ENCODE data around the gene GKN2.
A peak's percentile ranks its signal among the peaks of the same experiment; 100 is the strongest.
"Not testable (repeated sequence)": the region's sequence is repeated elsewhere in the genome, so short reads cannot be mapped to it uniquely, and the experiment has no call there.

Gene GKN2

DNA sequence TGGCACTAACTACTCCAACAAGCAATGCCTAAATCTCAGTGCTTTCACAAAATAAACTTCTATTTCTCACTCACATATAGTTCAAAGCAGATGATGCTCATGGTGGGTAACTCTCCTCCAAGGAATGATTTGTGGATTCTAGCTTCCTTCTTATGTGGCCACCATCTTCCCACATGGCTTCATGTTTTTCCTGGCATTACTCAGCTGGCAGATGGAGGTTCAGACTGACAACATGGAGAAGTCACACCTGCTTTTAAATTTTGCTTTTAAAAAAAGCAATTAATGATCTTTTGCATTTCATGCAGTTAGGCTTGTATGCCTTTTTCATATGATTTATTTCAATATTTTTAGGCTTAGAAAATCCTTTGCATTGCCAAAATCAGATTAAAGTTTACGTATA lies 6.3 kb upstream of the GKN2 start:
- no peak for DNase-seq

DNA sequence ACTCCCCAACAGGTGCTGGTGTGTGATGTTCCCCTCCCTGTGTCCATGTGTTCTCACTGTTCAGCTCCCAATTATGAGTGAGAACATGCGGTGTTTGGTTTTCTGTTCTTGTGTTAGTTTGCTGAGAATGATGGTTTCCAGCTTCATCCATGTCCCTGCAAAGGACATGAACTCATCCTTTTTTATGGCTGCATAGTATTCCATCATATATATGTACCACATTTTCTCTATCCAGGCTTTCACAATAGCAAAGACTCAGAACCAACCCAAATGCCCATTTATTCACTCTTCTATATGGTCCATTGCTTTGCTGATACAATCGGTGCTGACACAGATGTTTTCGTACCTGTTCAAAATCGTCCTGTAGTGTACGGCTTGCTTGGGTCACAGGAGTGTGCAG lies 2.7 kb upstream of the GKN2 start:
- DNase-seq: not testable (repeated sequence)

GRCh38 chr2:68951899-68952298 lies 794 bp downstream of the GKN2 start:
- DNase-seq: no peak

- DNase-seq: no peak
These were observed 4.0 kb downstream of the GKN2 start for GRCh38 chr2:68948710-68949109.

DNA sequence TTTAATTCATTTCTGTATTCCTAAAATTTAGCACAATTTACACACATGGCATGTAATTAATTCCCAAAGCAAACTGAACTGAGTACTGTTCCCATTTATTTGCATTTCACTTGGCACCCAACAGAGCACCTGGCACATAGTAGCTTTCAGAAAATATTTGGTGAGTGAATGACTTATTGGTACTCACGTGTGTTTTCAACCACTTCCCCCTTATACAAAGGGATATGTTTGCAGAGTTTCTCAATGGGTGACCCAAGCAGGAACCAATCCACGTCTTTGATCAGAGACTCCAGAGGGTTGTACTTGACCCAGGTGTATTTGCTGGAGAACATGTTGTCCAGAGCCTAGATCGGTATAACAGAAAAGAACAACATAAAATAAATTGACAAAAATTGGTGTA lies 6.6 kb downstream of the GKN2 start:
- DNase-seq: no peak

GRCh38 chr2:68943581-68944568 lies 8.8 kb downstream of the GKN2 start:
- DNase-seq: peak; percentile 39

GRCh38 chr2:68942827-68943226 lies 9.9 kb downstream of the GKN2 start:
- no peak for DNase-seq

DNA sequence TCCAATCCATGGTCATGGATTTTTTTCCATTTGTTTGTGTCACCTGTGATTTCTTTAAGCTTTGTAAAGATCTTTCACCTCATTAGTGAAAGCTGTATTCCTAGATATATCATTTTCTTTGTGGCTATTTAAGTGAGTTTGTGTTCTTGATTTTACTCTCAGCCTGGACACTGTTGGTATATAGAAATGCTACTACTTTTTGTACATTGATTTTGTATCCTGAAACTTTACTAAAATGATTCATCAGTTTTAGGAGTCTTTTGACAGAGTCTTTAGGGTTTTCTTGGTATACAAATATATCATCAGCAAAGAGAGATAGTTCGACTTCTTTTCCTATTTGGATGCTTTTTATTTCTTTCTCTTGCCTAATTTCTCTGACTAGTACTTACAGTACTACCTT lies 12.3 kb downstream of the GKN2 start:
- DNase-seq: no peak

DNA sequence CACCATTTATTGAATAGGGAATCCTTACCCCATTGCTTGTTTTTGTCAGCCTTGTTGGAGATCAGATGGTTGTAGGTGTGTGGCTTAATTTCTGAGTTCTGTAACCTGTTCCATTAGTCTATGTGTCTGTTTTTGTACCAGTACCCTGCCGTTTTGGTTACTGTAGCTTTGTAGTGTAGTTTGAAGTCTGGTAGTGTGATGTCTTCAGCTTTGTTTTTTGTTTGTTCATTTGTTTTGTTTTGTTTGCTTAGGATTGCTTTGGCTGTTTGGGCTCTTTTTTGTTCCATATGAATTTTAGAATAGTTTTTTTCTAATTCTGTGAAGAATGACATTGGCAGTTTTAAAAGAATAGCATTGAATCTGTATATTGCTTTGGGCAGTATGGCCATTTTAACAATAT lies 12.7 kb downstream of the GKN2 start:
- DNase-seq: no peak

GRCh38 chr2:68938938-68939337 lies 13.8 kb downstream of the GKN2 start:
- DNase-seq: no peak

DNA sequence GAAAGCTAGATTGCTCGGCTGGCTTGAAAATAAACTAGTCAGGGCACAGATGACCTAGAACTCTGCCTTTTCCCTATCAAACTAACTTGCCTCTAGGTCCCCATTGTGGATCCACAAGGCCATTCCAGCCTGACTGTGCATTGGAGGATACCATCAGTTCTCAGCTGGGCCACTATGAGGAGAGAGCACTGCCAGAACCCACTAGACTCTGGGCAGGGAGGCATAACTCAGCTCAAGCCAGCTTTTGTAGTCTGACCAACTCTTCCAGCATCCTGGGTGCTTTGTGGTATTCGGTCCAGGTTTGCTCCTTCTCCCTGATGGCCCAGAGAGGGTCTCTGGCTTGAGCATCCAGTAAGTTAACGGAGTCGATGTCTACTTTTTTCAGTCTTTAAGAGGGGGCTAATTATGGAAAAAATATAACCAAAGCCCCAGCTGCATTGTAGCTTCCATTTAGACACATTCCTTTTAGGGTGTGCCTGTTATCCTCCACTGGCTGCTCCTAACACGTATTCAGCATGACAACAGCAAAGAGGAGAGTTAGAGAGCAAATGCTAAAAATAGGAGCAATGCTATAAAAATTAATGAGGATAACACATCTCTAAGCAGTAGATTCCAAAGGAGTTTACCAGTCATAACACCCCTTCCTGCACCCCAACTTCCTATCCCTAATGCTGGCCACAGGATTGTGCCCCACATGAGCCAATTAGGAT lies 15.2 kb downstream of the GKN2 start:
- DNase-seq: no peak

GRCh38 chr2:68936889-68937288 lies 15.8 kb downstream of the GKN2 start:
- DNase-seq: no peak

DNA sequence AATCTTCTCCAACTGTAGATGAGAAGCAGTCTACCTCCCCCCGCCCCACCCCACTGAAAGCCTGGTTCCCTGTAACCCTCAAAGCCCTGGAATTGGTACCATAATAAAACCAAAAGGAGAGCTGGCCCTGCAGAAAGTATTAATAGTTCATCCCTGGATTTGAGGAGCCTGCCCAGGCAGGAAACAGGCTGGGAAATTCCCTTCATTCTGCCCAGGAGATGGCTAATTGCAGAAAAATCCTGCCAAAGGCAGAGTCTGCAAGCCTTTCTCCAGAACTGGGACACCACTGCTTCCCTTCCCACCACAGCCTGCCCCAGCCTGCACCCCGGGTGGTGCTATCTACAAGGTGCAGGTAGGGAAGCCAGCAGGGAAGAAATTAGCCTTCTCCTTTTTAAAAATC lies 16.3 kb downstream of the GKN2 start:
- DNase-seq: no peak

- no peak for DNase-seq
These were observed 17.2 kb downstream of the GKN2 start for GRCh38 chr2:68935471-68935870.

DNA sequence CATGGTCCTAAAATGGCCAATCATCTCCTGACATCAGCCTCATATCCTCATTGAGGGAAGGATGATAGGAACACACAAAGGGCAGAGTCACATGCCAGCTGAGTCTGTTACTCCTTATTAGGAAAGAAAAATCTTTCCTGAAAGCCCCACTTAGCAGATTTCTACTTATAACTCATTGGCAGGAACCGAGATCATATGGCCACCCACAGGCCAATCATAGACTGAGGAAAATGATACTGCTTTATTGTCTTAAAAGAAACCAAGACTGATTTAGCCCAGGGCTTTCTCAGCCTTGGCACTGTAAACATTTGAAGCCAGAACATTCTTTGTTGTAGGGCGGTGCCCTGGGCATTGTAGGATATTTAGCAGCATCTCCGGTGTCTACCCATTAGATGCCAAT lies 18.7 kb downstream of the GKN2 start:
- no peak for DNase-seq

GRCh38 chr2:68932402-68932801 lies 20.3 kb downstream of the GKN2 start:
- no peak for DNase-seq

- no peak for DNase-seq
These were observed 20.9 kb downstream of the GKN2 start for GRCh38 chr2:68931799-68932198.

GRCh38 chr2:68931149-68931711 lies 21.5 kb downstream of the GKN2 start:
- no peak for DNase-seq

GRCh38 chr2:68926796-68927195 lies 25.9 kb downstream of the GKN2 start:
- DNase-seq: no peak

GRCh38 chr2:68925295-68925896 lies 27.3 kb downstream of the GKN2 start:
- DNase-seq: peak; percentile 33

DNA sequence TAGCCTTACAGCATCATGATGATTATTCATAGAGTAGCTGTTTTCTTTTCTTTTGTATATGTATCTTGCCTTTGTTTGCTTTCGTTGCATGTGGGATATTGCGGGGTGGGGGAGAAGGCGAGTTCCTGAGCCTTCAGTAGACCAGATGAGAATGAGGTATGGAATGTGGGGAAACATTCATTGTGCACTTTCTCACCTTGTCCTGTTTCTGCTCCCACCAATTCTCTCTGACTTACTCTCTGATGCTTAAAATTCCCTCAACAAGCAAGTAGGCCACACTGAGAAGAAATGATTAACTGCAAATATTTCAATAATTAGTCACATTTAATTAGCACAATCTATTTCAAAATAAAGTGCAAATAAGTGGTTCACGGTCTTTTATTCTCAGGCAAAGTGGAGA lies 31.0 kb downstream of the GKN2 start:
- DNase-seq: no peak

DNA sequence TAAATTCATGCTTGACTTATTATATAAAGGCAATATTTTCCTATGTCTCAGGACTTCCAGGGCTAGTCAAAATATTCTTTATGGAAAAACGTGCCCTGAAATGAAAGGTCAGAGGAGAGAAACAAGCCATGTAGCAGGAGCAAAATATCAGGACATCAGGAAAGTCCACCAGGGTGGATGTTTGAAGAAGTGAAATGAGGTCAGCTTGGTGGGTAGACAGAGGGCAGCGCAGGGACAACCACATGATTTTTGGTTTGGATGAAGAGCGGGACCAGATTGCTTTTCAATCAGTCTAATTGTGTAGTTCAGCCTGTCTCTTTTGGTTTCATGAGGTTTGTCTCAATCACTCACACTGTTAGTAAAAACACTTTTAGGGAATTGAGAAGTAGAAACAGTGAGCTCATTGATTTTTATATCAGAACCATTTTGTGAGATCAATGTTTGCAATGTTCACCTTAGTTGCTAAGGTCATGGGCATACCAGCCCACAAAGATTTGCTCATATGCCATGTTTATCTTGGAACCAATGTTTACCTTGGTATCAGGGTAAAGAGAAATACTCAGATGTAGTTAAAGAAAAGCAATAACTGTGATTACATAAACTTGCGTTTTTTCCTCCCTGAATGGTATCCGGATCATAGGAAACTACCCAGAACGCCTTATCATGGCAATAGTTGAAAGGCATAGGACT lies 32.1 kb downstream of the GKN2 start:
- no peak for DNase-seq

DNA sequence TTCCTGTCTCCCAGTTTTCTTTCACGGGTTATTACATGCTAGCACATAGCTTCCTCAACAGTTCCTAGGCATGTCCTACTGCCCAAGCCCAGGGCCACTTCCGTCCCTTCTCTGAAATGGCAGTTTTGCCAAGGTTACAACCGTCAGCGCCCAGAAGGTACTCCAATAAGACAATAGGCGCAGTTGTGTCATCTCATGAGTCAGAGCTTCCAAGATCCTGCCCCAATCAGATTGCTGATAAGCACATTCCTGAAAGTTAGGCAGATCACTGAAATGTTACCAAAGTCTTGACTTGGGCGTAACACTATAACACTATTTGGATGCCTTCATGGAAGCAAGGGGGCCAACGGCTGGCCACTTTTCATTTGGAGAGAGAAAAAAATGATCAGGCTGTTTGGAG lies 34.2 kb downstream of the GKN2 start:
- no peak for DNase-seq
